GM21786 (cell line): ENCODE measurements around the gene DNAJC15.
"Not testable (repeated sequence)": the region's sequence is repeated elsewhere in the genome, so short reads cannot be mapped to it uniquely, and the experiment has no call there.

Source experiments
- ATAC-seq: cut with Tn5 transposase; IDR thresholded peaks from one replicate; pipeline ENCODE4 v1.9.1; 2021; ENCODE audit not compliant: unreplicated experiment

Gene DNAJC15

GRCh38 chr13:43003729-43004128, 19.7 kb upstream of the DNAJC15 start:
- ATAC-seq: no peak

DNA sequence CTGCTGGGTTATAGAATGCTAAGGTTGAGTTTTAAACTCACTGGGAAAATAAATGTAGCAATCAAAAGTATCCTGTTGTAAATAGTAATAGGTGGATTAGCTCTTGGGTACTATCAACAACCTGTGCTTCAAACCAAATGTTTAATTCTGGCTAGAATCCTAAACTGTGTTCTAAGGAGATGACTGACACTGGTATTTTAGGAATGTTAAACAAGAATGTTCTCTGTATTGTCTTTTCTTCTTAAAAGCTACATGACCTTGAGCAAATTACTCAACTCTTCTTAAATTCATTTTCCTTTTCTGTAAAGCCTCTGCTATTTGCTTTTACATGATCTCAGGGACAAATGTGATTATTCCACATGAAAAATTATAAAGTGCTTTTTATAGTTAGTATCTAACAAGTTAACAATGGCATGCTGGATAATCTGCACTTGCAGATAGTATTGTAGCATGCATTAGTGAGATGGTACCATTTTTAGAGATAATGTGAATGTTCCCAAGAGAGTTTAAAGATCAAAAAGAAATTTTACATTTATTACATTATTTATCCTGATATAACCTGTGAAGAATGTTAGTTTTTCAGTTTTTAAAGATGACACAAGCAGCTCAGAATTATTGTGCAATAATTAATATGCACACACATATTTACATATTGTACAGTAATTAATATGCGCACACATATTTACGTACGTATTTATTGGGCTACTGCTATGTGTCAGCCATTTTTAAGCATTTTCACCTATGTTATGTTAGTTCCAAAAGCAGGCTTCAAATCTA, 17.7 kb upstream of the DNAJC15 start:
- no peak for ATAC-seq

DNA sequence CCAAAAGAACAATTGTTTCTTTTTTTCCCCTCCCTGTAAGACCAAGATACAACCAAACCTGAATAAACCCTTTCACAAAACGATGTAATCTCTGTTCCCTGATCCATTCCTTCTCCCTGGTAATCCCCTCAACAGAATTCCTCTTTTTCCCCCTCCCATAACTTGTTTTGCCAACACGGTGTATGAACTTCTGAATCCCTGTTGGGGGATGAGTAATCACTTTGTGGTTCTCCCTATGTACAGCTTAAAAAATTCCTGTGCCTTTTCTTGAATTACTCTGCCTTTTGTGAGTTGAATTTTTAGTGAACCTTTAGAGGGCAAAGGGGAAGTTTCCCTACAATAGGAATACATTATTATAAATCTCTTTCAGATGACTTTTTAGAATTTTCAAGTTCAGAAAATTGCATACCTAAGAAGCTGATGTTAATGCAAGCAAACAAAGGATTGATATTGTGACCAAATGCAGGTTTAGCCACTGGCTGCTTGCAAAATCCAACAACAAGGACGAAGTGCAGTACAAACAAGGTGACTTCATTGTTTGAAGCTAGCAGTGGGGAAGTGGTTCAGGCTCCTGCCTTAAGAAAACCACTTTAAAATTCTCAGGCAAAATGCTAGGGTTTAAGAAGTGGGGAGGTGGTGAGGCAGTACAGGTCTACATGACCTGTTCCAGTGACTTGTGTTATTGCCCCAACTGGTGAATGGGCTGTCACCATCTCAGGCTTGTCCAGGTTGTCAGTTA, 16.3 kb upstream of the DNAJC15 start:
- ATAC-seq: no peak

DNA sequence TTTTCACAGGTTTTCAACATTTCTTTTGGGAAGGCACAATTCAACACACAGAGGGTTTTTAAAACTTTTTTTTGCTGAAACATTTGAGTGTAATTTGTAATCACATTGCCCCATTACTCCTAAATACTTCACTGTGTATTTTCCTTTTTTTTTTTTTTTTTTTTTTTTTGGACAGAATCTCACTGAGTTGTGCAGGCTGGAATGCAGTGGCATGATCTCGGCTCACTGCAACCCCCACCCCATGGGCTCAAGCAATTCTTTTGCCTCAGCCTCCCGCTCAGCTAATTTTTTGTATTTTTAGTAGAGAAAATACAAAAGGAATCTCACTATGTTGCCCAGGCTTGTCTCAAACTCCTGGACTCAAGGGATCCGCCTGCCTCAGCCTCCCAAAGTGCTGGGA, 14.8 kb upstream of the DNAJC15 start:
- no peak for ATAC-seq

- no peak for ATAC-seq
Measured at GRCh38 chr13:43009506-43009905, 13.9 kb upstream of the DNAJC15 start.

- no peak for ATAC-seq
Measured at GRCh38 chr13:43014162-43014561, 9.2 kb upstream of the DNAJC15 start.

GRCh38 chr13:43016226-43016625, 7.2 kb upstream of the DNAJC15 start:
- no peak for ATAC-seq

DNA sequence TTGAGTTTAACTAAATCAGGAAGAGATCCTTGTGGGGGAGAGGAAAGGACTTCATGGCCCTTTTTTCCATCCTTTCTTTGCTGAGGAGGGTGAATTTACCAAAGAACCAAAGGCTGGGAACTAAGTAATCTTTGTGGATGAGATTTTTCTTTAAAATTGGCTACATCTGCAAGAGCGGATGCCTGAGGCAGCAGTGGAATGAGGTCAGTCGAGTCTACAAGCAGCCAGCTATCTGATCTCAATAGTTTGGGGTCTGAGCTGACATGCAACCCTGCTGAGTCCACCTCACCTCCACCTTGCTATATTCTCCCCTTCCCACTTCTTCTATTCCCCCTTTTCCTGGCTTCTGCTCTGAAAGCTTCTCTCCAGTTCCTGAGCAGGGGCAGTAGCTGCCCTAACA, 3.6 kb upstream of the DNAJC15 start:
- ATAC-seq: no peak

GRCh38 chr13:43020794-43021193, 2.6 kb upstream of the DNAJC15 start:
- no peak for ATAC-seq

DNA sequence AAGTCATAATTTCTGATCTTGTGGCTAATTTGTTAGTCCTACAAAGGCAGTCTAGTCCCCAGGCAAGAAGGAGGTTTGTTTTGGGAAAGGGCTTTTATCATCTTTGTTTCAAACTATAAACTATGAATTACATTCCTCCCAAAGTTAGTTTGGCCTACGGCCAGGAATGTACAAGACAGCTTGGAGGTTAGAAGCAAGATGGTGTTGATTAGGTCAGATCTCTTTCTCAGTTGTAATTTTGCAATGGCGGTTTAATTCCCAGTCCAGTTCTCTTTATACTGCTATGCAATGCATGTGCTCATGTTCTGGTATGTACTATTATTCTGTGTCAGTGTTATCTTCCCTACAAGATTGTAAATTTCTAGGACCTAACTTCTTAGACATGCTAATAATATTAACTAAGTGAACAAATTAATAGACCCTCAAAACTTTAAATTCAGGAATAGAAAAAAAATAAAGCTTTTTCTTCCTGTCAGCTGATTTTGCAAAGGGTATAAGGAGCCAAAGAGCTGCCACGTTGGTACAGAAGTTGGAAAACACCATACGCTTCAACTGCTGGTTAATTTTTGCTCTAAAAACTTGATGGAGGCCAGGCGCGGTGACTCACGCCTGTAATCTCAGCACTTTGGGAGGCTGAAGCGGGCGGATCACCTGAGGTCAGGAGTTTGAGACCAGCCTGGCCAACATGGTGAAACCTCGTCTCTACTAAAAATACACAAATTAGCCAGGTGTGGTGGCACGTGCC, 1.3 kb upstream of the DNAJC15 start:
- ATAC-seq: no peak

- ATAC-seq: no peak
Measured at GRCh38 chr13:43022934-43023288, 475 bp upstream of the DNAJC15 start.

DNA sequence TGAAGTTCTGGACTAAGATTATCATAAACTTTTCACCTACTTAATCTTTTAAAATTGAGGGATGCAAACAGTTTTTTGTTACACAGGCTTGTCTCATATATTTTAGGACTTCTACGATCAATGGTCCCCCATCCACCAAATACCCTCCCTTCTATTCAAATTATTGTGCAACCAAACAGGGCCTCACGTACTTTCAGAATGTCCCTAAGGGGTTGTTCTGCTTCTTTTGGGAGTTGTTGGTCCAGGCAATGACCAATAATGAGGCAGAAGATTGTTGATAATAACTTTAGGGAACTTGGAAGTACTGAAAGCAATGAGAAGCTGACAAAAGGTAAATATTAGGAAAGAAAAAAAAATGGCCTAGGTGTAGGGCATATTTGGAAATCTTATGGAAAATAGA, 2.9 kb downstream of the DNAJC15 start:
- ATAC-seq: no peak

DNA sequence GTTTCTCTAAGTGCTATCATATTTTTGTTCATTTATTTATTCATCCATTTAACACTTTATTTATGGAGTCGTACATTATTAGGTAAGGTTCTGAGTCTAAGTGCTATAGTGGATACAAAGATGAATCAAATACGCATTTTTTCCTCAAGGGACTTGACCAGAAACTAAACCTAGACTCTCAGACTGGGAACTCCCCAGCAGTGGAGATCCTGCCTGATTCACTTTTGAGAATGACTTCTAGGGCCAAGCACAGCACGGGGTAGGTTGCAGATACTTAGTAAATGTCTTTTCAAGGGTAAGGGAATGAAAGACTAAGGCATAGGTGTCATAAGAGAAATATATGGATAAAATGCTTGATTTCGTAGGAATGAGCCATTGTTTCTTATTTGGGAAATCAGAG, 7.2 kb downstream of the DNAJC15 start:
- peak; percentile 86 for ATAC-seq

- ATAC-seq: no peak
Measured at GRCh38 chr13:43031881-43032280, 8.5 kb downstream of the DNAJC15 start.

- ATAC-seq: no peak
Measured at GRCh38 chr13:43033038-43033437, 9.7 kb downstream of the DNAJC15 start.

DNA sequence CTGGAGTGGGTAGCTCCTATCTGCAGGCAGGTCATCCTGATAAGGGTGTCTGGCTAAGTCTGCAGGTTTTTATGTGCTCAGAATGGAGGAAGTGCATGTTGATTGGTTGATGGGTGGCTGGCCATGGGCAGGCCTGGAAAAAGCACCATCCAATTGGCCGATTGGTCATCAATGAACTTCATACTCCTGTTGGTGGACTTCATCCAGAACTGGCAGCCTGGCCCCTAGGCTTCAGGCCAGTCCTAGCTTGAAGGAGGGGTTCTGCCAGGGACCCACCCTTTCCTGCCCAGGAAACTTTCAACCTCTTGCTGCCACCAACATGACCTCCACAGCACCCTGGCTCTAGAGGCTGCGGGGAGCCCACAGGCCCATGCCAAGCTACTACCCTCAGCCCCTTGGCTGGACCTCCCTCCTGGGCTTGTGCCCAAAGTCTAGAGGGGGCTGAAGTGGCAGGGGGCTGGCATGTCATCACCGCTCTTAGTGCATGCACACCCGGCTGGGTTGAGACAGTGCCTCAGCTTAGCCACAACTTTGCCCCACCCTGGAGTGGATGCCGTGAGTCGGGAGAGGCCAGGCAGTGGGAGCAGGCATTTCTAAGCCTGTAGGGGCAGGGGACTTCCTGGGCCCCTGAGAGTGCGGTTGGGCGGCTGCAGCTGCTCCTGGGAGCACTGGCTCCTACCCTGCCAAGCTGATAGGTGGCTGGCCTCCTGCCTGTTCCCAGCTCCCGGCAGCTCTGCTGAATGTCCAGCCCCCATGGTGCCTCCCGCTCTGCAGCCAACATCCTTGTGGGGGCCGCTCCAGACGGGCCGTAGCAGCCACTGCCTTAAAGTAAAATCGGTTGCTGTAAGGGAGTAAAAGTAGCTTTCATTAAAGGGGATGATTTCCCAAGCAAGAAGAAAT, 13.2 kb downstream of the DNAJC15 start:
- no peak for ATAC-seq

DNA sequence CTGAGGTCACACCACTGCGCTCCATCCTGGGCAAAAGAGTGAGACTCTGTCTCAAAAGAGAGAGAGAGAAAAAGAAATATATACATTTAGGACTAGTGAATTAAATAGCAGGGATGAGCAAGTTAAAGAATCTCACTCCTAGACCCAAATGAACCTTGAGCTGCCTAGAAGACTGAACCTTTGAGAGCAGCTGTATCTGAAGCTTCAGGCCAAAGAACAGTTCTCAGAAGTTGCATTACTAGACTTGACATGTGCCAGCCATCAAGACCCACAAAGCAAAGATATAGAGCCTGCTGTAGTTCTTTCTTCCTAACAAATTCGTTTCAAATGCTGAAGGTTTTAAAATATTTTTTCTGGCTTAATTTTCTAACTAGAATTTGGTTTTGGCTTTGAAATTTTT, 16.6 kb downstream of the DNAJC15 start:
- no peak for ATAC-seq

DNA sequence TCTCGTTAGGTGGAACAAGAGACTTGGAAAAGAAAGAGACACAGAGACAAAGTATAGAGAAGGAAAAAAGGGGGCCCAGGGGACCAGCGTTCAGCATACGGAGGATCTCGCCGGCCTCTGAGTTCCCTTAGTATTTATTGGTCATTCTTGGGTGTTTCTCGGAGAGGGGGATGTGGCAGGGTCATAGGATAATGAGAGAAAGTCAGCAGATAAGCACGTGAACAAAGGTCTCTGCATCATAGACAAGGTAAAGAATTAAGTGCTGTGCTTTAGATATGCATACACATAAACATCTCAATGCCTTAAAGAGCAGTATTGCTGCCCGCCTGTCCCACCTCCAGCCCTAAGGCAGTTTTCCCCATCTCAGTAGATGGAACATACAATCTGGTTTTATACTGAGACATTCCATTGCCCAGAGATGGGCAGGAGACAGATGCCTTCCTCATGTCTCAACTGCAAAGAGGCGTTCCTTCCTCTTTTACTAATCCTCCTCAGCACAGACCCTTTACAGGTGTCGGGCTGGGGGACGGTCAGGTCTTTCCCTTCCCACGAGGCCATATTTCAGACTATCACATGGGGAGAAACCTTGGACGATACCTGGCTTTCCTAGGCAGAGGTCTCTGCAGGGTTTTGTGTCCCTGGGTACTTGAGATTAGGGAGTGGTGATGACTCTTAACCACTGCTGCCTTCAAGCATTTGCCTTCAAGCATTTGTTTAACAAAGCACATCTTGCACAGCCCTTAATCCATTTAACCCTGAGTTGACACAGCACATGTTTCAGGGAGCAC, 17.4 kb downstream of the DNAJC15 start:
- ATAC-seq: not testable (repeated sequence)

DNA sequence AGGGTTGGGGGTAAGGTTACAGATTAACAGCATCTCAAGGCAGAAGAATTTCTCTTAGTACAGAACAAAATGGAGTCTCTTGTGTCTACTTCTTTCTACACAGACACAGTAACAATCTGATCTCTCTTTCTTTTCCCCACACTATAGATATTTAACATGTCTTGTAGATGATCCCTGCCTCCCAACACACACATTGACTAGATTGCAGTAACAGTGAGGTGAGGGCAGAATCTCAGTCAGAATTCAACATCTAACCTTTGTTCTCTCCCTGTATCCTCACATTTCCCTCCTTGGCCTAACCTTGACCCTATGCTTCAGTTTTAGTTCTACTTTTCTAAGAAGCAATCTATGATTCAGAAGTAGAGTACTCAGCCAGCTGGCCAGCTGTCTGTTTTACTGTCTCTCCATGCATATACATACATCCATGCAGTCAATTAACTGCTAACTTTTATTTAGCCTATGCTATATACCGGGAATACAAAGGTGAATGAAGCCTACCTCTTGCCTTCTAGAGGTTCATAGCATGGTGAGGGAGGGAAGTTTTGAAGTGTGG, 18.1 kb downstream of the DNAJC15 start:
- peak; percentile 66 for ATAC-seq

- ATAC-seq: no peak
Measured at GRCh38 chr13:43042410-43042921, 19.1 kb downstream of the DNAJC15 start.
